ENCODE results near the gene LTB.
A peak's percentile ranks its signal among the peaks of the same experiment; 100 is the strongest.

Gene LTB, protein sequence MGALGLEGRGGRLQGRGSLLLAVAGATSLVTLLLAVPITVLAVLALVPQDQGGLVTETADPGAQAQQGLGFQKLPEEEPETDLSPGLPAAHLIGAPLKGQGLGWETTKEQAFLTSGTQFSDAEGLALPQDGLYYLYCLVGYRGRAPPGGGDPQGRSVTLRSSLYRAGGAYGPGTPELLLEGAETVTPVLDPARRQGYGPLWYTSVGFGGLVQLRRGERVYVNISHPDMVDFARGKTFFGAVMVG

DNA sequence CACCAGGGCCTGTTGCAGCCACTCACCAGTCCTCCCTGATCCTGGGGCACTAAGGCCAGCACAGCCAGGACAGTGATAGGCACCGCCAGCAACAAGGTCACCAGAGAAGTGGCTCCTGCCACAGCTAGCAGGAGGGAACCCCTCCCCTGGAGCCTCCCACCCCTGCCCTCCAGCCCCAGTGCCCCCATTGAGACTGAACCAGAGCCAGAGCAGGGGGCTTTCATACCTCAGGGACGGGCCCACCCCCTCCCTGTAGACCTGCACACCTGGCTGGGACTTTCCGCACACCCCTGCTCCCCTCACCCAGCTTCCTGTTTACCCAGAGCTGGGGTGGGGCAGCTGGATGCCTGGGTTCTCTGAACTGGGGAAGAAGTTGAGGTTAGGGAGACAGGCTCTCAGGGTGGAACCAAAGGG is at the start of gene LTB:
LTB (minus strand) TSS at position 195 of the 414 bp plus-strand sequence; CDS start at position 188, 7 bp downstream.
- no peaks in the 10 kb centered on the region for H3K27me3 Mint-ChIP-seq
- no peaks in the 10 kb centered on the region for H3K9me3 Mint-ChIP-seq
- CTCF ChIA-PET, result interaction anchor here (1.0 to 33.1 kb wide), 4 partner anchors 12 to 29 kb away, joined by 3 to 1087 read pairs (median 392); partner anchors contain the start of genes ATP6V1G2, LST1, NCR3 and NFKBIL1
- H3K4me1 Mint-ChIP-seq, result peaks cover 72% of the 10 kb centered on the region
- peak; percentile 88 for DNase-seq
- peak within 1 kb of the TSS; percentile 97 for H3K27ac Mint-ChIP-seq
- H3K36me3 Mint-ChIP-seq, result peaks cover 54% of the 10 kb centered on the region
- peak within 1 kb of the TSS; percentile 93 for H3K4me3 Mint-ChIP-seq

DNA sequence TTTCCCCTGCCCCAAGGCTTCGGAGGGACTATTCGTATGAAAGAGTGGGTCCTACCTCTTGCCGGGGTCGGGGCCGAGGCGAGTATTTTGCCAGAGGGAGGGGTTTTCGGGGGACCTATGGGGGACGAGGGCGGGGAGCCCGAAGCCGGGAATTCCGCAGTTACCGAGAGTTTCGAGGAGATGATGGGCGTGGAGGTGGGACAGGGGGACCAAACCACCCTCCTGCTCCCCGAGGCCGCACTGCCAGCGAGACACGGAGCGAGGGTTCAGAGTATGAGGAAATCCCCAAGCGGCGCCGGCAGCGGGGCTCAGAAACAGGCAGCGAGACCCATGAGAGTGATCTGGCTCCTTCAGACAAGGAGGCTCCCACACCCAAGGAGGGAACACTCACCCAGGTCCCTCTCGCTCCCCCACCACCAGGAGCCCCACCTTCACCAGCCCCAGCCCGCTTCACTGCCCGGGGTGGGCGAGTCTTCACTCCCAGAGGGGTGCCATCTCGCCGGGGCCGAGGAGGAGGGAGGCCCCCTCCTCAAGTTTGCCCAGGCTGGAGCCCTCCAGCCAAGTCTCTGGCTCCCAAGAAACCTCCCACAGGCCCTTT is 49.6 kb upstream of the LTB start:
- CTCF ChIA-PET, result no interaction called here
- peak overlapping the region; percentile 71 for H3K27ac Mint-ChIP-seq
- no peaks in the 10 kb centered on the region for H3K27me3 Mint-ChIP-seq
- peaks cover 74% of the 10 kb centered on the region for H3K36me3 Mint-ChIP-seq
- H3K4me1 Mint-ChIP-seq, result peaks cover 2% of the 10 kb centered on the region
- no peak overlapping the region for H3K4me3 Mint-ChIP-seq
- H3K9me3 Mint-ChIP-seq, result no peaks in the 10 kb centered on the region
- DNase-seq, result no peak

DNA sequence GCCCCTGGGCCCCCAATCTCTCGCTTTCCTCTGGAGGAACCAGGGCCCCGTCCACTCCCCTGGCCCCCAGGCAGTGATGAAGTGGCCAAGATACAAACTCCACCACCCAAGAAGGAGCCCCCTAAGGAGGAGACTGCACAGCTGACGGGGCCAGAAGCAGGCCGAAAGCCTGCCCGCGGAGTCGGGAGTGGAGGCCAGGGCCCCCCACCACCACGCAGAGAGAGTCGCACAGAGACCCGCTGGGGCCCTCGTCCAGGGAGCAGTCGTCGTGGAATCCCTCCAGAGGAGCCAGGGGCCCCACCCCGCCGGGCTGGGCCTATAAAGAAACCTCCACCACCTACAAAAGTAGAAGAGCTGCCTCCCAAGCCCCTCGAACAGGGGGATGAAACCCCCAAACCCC is 49.0 kb upstream of the LTB start:
- Mint-ChIP-seq H3K9me3 (no peaks in the 10 kb centered on the region), H3K4me3 (no peak overlapping the region), H3K36me3 (peaks cover 75% of the 10 kb centered on the region), H3K27me3 (no peaks in the 10 kb centered on the region), H3K27ac (no peak overlapping the region), H3K4me1 (peaks cover 5% of the 10 kb centered on the region)
- no peak for DNase-seq
- CTCF ChIA-PET, result no interaction called here

DNA sequence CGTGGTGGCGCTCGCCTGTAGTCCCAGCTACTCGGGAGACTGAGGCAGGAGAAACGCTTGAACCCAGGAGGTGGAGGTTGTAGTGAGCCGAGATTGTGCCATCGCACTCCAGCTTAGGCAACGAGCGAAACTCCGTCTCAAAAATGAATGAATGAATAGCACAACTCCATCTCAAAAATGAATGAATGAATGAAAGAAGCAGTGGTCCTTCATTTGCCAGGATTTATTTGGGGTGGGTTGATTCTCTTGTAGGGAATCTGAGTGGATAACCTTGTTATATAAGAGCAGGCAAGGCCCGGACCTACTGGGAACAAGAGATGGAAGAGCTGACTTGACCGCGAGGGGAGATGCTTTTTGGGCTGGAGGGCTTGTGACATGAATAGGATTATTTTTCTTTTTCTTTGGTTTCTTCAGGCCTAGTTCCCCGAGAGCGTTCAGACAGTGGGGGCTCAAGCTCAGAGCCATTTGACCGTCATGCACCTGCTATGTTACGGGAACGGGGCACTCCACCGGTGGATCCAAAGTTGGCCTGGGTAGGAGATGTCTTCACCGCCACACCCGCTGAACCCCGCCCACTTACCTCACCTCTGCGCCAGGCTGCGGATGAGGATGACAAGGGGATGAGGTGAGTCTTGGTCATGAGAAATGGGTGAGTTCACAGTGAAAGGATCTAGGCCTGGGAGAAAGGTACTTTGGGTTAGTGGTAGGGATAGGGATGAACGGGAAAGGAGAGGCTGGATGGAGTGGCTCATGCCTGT is 48.1 kb upstream of the LTB start:
- Mint-ChIP-seq H3K4me3 (no peak overlapping the region), H3K4me1 (peaks cover 5% of the 10 kb centered on the region), H3K27ac (no peak overlapping the region), H3K36me3 (peaks cover 80% of the 10 kb centered on the region), H3K27me3 (no peaks in the 10 kb centered on the region), H3K9me3 (no peaks in the 10 kb centered on the region)
- CTCF ChIA-PET, result interaction anchor here (1.3 kb wide), 1 partner anchor 10 kb away, joined by 3 read pairs; no protein-coding TSS in a partner anchor
- no peak for DNase-seq

DNA sequence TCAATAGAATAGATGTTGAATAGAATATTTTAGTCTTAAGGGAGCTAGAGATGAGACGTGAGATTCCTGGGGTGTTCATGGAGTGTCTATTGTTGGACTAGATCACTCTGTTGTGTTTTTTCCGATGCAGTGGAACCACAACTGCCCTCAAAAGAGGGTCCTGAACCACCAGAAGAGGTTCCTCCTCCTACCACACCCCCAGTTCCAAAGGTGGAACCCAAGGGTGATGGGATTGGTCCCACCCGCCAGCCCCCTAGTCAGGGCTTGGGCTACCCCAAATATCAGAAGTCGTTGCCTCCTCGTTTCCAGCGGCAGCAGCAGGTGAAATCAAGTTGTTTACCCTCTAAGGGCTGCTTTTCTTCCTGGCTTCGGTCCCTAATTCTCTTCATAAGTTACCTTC is 46.8 kb upstream of the LTB start:
- CTCF ChIA-PET, result interaction anchor here (1.3 kb wide), 1 partner anchor 11 kb away, joined by 3 read pairs; no protein-coding TSS in a partner anchor
- no peak overlapping the region for H3K4me3 Mint-ChIP-seq
- peaks cover 80% of the 10 kb centered on the region for H3K36me3 Mint-ChIP-seq
- peaks cover 8% of the 10 kb centered on the region for H3K4me1 Mint-ChIP-seq
- no peak for DNase-seq
- no peak overlapping the region for H3K27ac Mint-ChIP-seq
- H3K9me3 Mint-ChIP-seq, result no peaks in the 10 kb centered on the region
- H3K27me3 Mint-ChIP-seq, result no peaks in the 10 kb centered on the region

DNA sequence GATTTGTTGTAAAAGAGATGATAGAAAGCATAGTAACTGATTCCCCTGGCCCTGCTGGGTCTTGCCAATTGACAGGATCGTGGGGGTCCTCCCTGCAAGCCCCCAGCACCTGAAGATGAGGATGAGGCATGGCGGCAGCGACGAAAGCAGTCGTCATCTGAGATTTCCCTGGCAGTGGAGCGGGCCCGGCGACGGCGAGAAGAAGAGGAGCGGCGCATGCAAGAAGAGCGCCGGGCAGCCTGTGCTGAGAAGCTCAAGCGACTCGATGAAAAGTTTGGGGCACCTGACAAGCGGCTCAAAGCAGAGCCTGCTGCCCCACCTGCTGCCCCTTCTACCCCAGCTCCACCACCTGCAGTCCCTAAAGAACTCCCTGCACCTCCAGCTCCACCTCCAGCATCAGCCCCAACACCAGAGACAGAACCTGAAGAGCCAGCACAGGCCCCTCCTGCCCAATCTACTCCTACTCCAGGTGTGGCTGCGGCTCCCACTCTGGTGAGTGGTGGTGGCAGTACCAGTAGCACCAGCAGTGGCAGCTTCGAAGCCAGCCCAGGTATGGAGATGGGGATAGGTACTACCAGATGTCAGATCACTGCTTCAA is 45.6 kb upstream of the LTB start:
- Mint-ChIP-seq H3K4me1 (peaks cover 14% of the 10 kb centered on the region), H3K27me3 (no peaks in the 10 kb centered on the region), H3K9me3 (no peaks in the 10 kb centered on the region), H3K27ac (no peak overlapping the region), H3K4me3 (no peak overlapping the region), H3K36me3 (peaks cover 79% of the 10 kb centered on the region)
- DNase-seq, result no peak
- CTCF ChIA-PET, result interaction anchor here (0.8 kb wide), 1 partner anchor 87 kb away, joined by 3 read pairs; no protein-coding TSS in a partner anchor

DNA sequence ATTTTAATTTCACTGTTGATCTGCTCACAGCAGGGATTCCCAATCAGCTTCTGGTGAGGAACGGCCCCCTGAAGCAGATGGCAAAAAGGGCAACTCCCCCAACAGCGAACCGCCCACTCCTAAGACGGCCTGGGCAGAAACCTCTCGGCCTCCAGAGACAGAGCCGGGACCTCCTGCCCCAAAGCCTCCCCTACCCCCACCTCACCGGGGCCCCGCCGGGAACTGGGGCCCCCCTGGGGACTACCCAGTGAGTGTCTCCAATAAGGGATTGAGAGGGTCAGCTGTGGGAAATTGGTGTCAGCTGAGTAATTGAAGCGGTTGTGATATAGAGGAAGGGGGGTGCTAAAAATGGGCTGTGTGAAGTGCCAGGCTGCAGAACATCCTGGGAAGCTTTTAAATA is 44.7 kb upstream of the LTB start:
- CTCF ChIA-PET, result interaction anchor here (0.6 to 1.2 kb wide), 4 partner anchors 9 to 86 kb away, joined by 3 read pairs; partner anchors contain the start of gene NCR3
- Mint-ChIP-seq H3K36me3 (peaks cover 82% of the 10 kb centered on the region), H3K9me3 (no peaks in the 10 kb centered on the region)

DNA sequence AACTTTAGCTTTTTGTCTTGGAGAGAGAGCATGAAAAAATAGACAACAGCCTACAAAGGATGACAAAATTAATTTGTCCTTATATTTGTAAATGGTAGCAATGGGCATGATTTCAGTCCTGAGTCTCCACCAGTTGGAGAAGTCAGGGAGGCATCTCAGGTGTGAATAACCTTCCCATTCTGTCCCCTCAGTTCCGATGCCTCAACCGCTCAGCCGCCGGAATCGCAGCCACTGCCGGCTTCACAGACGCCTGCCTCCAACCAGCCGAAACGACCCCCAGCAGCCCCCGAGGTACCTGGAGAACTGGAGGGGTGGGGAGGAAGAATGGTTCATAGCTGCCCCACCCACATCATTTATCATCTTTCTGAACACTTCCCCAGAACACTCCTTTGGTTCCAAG is 41.8 kb upstream of the LTB start:
- DNase-seq, result no peak
- CTCF ChIA-PET, result interaction anchor here (0.9 kb wide), 1 partner anchor 26 kb away, joined by 3 read pairs; no protein-coding TSS in a partner anchor
- Mint-ChIP-seq H3K9me3 (no peaks in the 10 kb centered on the region), H3K4me1 (peaks cover 37% of the 10 kb centered on the region), H3K27ac (no peak overlapping the region), H3K4me3 (no peak overlapping the region), H3K36me3 (peaks cover 71% of the 10 kb centered on the region), H3K27me3 (no peaks in the 10 kb centered on the region)

More for the DNA sequence above, 44.7 kb upstream of the LTB start:
- H3K4me1 Mint-ChIP-seq, result peaks cover 23% of the 10 kb centered on the region
- no peak for DNase-seq
- H3K4me3 Mint-ChIP-seq, result no peak overlapping the region
- no peaks in the 10 kb centered on the region for H3K27me3 Mint-ChIP-seq
- no peak overlapping the region for H3K27ac Mint-ChIP-seq

DNA sequence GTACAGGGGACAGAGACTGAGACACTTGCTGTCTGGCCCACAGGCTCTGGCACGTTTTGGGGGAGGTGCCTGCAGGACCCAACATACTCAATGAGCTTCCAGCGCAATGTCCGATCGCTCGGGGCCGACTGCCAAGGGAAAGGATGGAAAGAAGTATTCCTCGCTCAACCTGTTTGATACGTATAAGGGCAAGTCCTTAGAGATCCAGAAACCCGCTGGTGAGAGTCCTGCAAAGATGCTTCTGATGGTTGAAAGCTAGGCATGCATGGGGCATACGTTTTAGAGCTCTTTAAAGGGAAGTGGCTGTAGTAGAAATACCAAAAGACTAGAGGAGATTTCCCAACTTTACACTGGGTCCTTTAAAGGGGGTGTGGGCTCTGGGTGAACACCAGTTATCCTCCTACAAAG is 40.5 kb upstream of the LTB start:
- CTCF ChIA-PET, result interaction anchor here (0.8 to 1.7 kb wide), 5 partner anchors 24 to 76 kb away, joined by 3 to 6 read pairs (median 4); partner anchors contain the start of gene ATP6V1G2
- no peaks in the 10 kb centered on the region for H3K27me3 Mint-ChIP-seq
- H3K27ac Mint-ChIP-seq, result peak overlapping the region; percentile 94
- H3K9me3 Mint-ChIP-seq, result no peaks in the 10 kb centered on the region
- peaks cover 58% of the 10 kb centered on the region for H3K36me3 Mint-ChIP-seq
- H3K4me3 Mint-ChIP-seq, result peak overlapping the region; percentile 91
- H3K4me1 Mint-ChIP-seq, result peaks cover 42% of the 10 kb centered on the region
- DNase-seq, result no peak

DNA sequence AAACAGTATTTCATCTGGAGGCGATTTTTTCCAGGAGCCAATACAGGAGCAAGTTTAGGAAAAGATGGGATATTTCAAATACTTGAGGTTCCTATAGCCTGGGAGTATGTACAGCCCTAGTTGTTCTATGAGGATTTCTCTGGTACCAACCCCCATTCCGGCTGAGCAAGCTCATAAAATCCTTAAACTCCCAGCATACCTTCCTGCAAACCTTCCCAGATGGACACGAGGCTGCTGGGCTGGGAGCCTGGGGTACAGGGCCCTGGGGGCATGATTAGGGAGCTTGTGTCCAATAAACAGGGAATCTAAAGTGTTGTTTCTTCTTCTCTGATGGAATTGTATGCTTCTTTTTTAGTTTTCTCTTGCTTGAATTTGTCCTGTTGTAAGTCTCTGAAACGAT is 39.8 kb upstream of the LTB start:
- Mint-ChIP-seq H3K27ac (peak overlapping the region; percentile 94), H3K4me1 (peaks cover 41% of the 10 kb centered on the region), H3K27me3 (no peaks in the 10 kb centered on the region), H3K9me3 (no peaks in the 10 kb centered on the region), H3K36me3 (peaks cover 52% of the 10 kb centered on the region), H3K4me3 (peak overlapping the region; percentile 91)
- DNase-seq, result no peak
- CTCF ChIA-PET, result interaction anchor here (0.6 to 1.7 kb wide), 4 partner anchors 30 to 75 kb away, joined by 3 to 6 read pairs (median 4); partner anchors contain the start of gene ATP6V1G2

DNA sequence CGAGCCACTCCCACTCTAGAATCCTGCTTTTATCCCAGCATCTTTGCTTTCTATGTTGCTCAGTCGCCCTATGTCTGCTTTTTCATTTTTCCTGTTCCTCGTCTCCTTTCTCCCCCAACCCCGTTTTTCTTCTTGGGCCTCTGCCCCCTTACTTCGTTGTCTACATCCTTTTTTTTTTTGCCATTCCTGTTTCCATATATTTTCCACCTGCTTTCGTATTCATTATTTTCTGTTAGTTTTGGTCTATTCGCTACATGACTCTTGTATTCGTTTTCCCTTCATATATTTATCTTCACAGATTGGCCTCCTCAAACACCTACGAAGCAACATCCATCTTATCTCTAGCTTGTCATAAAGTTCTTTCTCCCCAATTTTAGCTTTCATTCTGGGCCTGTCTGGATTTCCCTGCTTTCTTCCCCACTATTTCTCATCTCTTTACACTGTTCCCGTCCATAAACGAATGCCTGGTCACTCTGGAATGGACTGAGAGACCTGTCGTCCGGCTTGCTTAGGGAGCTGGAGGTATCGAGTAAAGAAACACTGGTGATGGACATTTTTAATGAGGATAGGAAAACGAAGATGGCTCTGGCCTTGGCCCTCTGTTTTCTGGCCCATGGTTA is 39.2 kb upstream of the LTB start:
- Mint-ChIP-seq H3K4me3 (peak overlapping the region; percentile 91), H3K9me3 (no peaks in the 10 kb centered on the region), H3K27ac (peak overlapping the region; percentile 94), H3K36me3 (peaks cover 52% of the 10 kb centered on the region), H3K4me1 (peaks cover 45% of the 10 kb centered on the region), H3K27me3 (no peaks in the 10 kb centered on the region)
- DNase-seq, result no peak
- CTCF ChIA-PET, result interaction anchor here (0.6 to 1.7 kb wide), 5 partner anchors 30 to 75 kb away, joined by 3 to 6 read pairs (median 3); partner anchors contain the start of gene ATP6V1G2

DNA sequence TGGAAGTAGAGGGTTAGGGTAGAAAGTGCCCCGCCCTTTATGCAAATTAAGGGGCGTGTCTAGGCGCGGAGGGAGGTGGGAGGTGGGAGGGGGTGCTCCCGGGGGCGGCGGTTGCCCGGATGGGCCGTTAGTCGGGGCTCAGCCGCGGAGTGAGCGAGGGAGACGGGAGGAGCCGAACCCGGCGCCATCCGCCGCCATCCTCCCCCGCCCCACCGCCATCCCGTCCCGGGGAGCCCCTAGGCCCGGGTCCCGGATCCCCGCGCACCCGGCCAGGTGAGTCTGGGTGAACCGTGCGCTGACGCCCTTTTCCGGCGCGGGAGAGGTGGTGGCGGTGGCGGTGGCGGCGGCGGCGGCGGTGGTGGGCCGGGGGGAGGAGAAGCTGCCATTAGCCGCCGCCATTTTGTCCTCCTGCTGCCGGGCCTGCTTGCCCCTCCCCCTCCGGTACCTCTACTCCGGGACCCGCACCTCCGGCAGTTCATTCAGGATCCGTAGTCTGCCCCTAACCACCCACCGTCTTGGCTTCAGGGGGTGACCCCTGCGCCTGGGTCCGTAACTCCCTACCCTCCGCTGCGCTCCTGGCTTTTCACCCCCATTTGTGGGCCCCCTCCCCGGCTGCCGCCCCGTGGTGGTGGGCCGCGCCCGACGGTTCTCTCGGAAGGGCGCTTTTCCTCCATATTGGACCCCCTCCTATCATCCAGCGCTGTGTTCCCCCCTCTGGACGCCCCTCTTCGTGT is 38.5 kb upstream of the LTB start, which contains the start of gene PRRC2A:
PRRC2A (plus strand) TSS at position 130 of the 734 bp plus-strand sequence. CDS start 2,075 bp downstream, outside the sequence.
- peaks cover 50% of the 10 kb centered on the region for H3K4me1 Mint-ChIP-seq
- CTCF ChIA-PET, result interaction anchor here (0.8 kb wide), 1 partner anchor 33 kb away, joined by 3 read pairs; no protein-coding TSS in a partner anchor
- H3K27ac Mint-ChIP-seq, result peak within 1 kb of the TSS; percentile 95
- peak within 1 kb of the TSS; percentile 91 for H3K4me3 Mint-ChIP-seq
- DNase-seq, result peak; percentile 85
- H3K9me3 Mint-ChIP-seq, result no peaks in the 10 kb centered on the region
- no peaks in the 10 kb centered on the region for H3K27me3 Mint-ChIP-seq
- peaks cover 48% of the 10 kb centered on the region for H3K36me3 Mint-ChIP-seq

All from activated naive CD4-positive, alpha-beta T cell treated with anti-CD3 and anti-CD28 coated beads, Interleukin-2, amount 10 ng/mL, durations not matched to agents 7 days and 5 days (primary cell).